GM18526 (cell line): ENCODE data around the gene ABRACL.

Experiments used
- POLR2A ChIP-seq: IDR thresholded peaks from 3 replicates; pipeline ENCODE4 v1.6.1; 2011; ENCODE audit not compliant: insufficient read length; ENCODE audit errors: extremely low read depth

Gene ABRACL

GRCh38 chr6:139082370-139082769, 53.8 kb downstream of the ABRACL start:
- no peak for TF ChIP-seq POLR2A

GRCh38 chr6:139091826-139092225, 63.3 kb downstream of the ABRACL start:
- no peak for TF ChIP-seq POLR2A
